ENCODE data around the gene MRRF. TPM values are rescaled to one million over a fixed set of nuclear protein-coding genes. Genes with fewer than 3 reads are reported as not detected.

MRRF gene
- total RNA-seq, 3 donors from 2014 or later: 46.5 to 65.2 (median 62.4) TPM

DNA sequence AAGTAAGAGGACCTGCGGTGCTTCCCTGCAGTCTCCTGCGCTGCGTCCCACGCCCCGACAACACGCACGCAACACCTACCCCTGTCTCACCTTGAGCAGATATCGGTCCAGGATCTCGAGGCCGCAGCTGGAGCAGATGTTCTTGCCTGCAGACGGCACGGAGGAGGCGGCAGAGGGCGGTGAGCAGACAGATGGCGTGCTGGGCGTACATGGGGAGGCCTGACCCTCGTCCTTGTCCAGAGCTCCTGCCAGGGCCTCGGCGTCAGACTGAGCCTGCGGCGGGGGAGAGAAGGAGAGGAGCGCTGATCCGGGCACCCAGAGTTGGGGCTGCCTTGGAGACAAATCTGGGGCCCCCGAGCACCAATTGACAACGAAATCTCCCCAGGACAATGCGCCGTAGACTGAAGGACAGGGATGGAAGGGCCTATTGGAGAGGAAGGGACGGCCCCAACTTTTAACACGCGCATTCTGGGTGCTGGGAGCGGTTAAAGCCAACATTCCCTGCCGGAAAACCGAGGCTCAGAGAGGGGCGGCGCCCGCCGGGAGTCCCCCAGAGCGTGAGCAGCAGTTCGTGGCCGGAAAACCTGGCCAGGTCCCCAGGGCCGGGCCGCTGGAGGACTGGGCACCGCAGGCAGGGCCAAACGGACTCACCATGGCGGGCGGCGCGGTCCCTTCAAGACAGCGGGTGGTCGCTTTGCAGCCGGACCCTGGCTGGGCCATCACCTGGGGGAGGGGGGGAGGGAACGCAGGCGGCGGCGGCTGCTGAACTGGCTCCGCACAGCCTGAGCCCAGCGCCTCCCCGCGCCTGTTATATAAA lies 37.7 kb upstream of the MRRF start:
- peaks cover 15% of the 10 kb centered on the region for H3K4me1 ChIP-seq (ENCODE audit: low read depth)
- no peaks in the 10 kb centered on the region for H3K9me3 ChIP-seq
- TF ChIP-seq, protein P1, sequence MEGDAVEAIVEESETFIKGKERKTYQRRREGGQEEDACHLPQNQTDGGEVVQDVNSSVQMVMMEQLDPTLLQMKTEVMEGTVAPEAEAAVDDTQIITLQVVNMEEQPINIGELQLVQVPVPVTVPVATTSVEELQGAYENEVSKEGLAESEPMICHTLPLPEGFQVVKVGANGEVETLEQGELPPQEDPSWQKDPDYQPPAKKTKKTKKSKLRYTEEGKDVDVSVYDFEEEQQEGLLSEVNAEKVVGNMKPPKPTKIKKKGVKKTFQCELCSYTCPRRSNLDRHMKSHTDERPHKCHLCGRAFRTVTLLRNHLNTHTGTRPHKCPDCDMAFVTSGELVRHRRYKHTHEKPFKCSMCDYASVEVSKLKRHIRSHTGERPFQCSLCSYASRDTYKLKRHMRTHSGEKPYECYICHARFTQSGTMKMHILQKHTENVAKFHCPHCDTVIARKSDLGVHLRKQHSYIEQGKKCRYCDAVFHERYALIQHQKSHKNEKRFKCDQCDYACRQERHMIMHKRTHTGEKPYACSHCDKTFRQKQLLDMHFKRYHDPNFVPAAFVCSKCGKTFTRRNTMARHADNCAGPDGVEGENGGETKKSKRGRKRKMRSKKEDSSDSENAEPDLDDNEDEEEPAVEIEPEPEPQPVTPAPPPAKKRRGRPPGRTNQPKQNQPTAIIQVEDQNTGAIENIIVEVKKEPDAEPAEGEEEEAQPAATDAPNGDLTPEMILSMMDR (IDR thresholded peaks at IDR 0.05): no peak
- H3K36me3 ChIP-seq (ENCODE audit: low read depth): no peaks in the 10 kb centered on the region
- no peak overlapping the region for H3K4me3 ChIP-seq
- peak; percentile 10 for ATAC-seq
- DNase-seq: no peak
- intact Hi-C loops (cut with DNase I, micrococcal nuclease): loop anchor here in 1 of 2 donors (10.0 kb wide), 1 partner anchor 58 kb away; no protein-coding TSS in a partner anchor

DNA sequence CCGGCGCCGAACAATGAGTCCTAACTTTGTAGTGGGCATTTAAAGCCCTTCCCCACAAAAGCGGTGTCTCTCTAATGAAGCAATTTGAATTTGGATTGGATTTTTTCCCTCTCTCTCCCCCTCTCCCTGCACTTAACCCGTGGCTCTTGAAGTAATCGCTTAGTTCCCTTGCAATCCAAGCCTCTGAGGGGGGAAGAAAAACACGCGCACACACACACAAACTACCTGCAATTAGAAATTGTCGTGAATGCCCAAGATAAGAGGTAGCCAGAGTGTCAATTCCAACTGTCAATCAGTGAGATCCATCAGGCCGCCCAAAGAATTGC lies 37.1 kb upstream of the MRRF start:
- intact Hi-C loops (cut with DNase I, micrococcal nuclease): loop anchor here in 1 of 2 donors (10.0 kb wide), 1 partner anchor 57 kb away; no protein-coding TSS in a partner anchor
- TF ChIP-seq, protein P1 (IDR thresholded peaks at IDR 0.05): no peak
- Histone ChIP-seq H3K36me3 (ENCODE audit: low read depth) (no peaks in the 10 kb centered on the region), H3K4me1 (ENCODE audit: low read depth) (peaks cover 15% of the 10 kb centered on the region), H3K9me3 (no peaks in the 10 kb centered on the region), H3K4me3 (no peak overlapping the region)
- DNase-seq: no peak
- ATAC-seq: no peak

DNA sequence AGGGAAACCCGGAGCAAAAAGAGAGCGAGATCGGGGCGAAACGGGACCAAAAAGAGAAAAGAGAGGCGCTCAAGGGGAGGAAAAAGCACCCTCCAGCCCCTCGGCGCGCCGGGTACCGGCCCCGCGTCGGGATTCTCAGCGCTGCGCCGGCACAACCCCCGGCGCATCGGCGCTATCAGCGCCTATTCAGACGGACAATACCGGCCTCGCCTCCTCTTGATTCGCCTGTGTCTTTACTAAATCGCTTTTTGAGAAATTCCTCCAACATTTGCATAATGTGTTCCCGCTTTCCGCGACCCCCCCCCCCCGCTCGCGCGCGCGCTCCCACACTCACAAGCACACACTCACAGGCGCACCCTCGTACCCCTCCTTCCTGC lies 36.5 kb upstream of the MRRF start:
- TF ChIP-seq, protein P1 (IDR thresholded peaks at IDR 0.05): no peak

DNA sequence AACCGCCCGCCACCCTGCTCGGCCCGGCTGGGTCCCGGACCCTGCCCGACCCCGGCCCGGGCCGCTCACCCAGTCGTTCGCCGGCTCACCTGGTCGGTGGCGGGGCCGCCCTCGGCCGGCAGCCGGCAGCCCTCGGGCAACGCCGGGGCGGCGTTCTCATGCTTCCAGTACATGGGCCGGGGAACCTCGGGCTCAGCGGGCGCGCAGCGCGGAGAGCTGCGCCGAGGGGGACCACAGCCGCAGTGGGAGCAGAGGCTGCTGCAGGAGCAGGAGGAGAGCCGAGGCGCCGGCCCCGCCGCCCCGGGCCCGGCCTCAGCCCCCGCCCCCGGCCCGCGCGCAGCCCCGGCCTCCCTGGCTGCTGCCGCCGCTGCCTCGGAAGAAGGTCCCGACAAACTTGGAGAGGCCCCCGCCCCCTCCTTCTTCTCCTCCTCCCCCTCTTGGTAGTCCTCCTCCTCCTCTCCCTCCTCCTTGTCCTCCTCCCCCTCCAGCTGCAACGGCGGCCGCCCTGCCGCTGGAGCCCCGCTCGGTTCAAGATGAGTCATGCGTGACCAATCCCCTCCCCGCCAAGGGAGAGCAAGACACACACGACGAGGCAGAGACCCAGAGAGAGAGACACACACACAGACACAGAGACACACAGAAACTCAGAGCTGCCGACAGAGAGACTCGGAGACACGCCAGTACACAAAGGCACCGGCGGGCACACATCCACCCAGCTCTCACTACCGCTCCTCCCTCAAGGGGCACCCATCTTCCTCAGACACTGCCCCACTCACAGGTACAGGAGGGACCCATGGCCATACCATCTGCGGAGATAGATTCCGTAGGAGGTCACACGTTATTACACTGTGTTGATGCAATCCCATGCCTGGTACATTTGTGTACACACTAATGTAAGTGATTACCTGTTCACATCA lies 35.9 kb upstream of the MRRF start, which contains the start of gene LHX6:
Gene LHX6, minus strand, starts transcription at position 390 of the 917 bp plus-strand sequence. Its CDS starts 217 bp downstream, at position 173.
- ATAC-seq (peak; percentile 37), DNase-seq (no peak)
- intact Hi-C loops (cut with DNase I, micrococcal nuclease): loop anchor here in 1 of 2 donors (10.0 kb wide), 1 partner anchor 56 kb away; no protein-coding TSS in a partner anchor
- no peak within 1 kb of the TSS for H3K4me3 ChIP-seq
- H3K36me3 ChIP-seq (ENCODE audit: low read depth): no peaks in the 10 kb centered on the region
- TF ChIP-seq, protein P1 (IDR thresholded peaks at IDR 0.05): no peak
- no peaks in the 10 kb centered on the region for H3K9me3 ChIP-seq
- H3K4me1 ChIP-seq (ENCODE audit: low read depth): peaks cover 15% of the 10 kb centered on the region

More for the DNA sequence above, 36.5 kb upstream of the MRRF start:
- Histone ChIP-seq H3K36me3 (ENCODE audit: low read depth) (no peaks in the 10 kb centered on the region), H3K9me3 (no peaks in the 10 kb centered on the region), H3K4me3 (no peak overlapping the region), H3K4me1 (ENCODE audit: low read depth) (peaks cover 15% of the 10 kb centered on the region)
- ATAC-seq (no peak), DNase-seq (no peak)
- intact Hi-C loops (cut with DNase I, micrococcal nuclease): loop anchor here in 1 of 2 donors (10.0 kb wide), 1 partner anchor 57 kb away; no protein-coding TSS in a partner anchor

DNA sequence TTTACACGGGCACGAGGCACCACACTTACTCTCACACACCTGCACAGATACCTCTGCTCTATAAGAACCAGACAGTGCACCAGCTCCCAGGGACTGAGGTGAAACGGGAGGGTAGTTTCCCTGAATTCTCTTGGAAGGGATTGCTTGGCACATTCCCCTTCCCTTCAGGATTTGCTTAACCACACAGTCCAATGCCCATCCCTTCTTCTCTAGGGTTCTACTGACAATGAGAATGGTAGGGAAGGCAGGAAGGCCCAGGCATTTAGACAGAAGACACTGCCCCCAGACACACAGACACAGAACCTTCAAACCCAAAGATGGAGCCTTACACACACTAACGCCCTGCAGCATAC lies 35.2 kb upstream of the MRRF start:
- H3K4me1 ChIP-seq (ENCODE audit: low read depth): peaks cover 15% of the 10 kb centered on the region
- H3K36me3 ChIP-seq (ENCODE audit: low read depth): no peaks in the 10 kb centered on the region
- ATAC-seq (no peak), DNase-seq (no peak)
- no peak overlapping the region for H3K4me3 ChIP-seq
- intact Hi-C loops (cut with DNase I, micrococcal nuclease): loop anchor here in 1 of 2 donors (10.0 kb wide), 1 partner anchor 55 kb away; no protein-coding TSS in a partner anchor
- no peaks in the 10 kb centered on the region for H3K9me3 ChIP-seq
- TF ChIP-seq, protein P1 (IDR thresholded peaks at IDR 0.05): no peak
